ENCODE measurements around the gene SRGAP3.

Gene SRGAP3

DNA sequence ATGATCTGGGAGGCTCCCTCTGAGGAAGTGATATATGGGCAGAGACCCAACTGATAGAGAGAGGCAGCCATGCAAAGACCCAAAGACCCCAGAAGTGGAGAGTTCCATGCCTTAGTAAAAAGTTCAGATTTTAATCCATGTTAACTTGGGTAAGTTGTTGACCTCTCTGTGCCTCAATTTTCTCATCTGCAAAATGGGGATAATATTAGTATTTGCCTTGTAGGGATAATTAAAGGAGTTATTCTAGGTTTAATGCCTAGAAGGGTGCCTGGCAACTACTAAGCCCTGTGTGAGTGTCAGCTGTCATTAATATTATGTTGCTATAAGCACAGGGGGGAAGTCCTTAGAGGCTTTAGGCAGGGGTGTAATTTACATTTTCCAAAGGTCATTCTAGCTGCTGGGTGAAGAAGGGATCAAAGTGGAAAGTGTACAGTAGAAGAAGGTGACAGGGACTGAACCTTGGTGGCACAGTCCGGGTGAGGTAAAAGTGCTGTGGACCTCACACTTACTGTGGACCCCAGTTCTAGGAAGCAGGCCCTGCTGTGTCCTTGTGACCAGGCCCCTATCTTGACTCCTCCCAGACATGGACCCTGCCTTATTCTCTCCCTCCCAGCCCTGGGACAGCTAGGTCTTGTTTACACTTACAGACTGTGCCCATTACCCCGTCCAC lies 283.2 kb downstream of the SRGAP3 start:
- ChIA-PET CTCF (interaction anchor here (0.9 to 14.0 kb wide), 2 partner anchors 11 to 335 kb away, joined by 3 to 197 read pairs; no protein-coding TSS in a partner anchor), POLR2A (no interaction called here)
- H3K36me3 ChIP-seq (ENCODE audit: control insufficient read depth in 4 of 4, insufficient read depth in 4 of 4, low read length in 3 of 4) = no peaks in the 10 kb centered on the region
- no peak overlapping the region for H3K27ac ChIP-seq (ENCODE audit: insufficient read depth in 1 of 2, low read depth in 1 of 2, low read length in 2 of 2, poor library complexity in 1 of 2, severe bottlenecking in 2 of 2)
- no peak for DNase-seq
- peaks cover 9 to 22% (median 16%) of the 10 kb centered on the region in 4 experiments for H3K4me1 ChIP-seq (ENCODE audit: control extremely low read depth in 1 of 4, control insufficient read depth in 4 of 4, insufficient read depth in 4 of 4, low read length in 3 of 4)
- 94% methylated on average over 2 of the region's 2 CpGs for WGBS (ENCODE audit: insufficient coverage)
- H3K27me3 ChIP-seq (replicated peaks in 2 of 5; ENCODE audit: control insufficient read depth in 4 of 5, insufficient read depth in 5 of 5, low read length in 4 of 5) = peaks cover 0 to 7% (median 3%) of the 10 kb centered on the region in 5 experiments
- no peaks in the 10 kb centered on the region for H3K9me3 ChIP-seq (ENCODE audit: control extremely low read depth in 1 of 5, control insufficient read depth in 4 of 5, insufficient read depth in 2 of 5, low read depth in 1 of 5, low read length in 4 of 5)
- no peak overlapping the region for H3K4me3 ChIP-seq (ENCODE audit: control insufficient read depth in 1 of 7, extremely low read depth in 1 of 7, insufficient read depth in 4 of 7, low read depth in 2 of 7, low read length in 6 of 7)

DNA sequence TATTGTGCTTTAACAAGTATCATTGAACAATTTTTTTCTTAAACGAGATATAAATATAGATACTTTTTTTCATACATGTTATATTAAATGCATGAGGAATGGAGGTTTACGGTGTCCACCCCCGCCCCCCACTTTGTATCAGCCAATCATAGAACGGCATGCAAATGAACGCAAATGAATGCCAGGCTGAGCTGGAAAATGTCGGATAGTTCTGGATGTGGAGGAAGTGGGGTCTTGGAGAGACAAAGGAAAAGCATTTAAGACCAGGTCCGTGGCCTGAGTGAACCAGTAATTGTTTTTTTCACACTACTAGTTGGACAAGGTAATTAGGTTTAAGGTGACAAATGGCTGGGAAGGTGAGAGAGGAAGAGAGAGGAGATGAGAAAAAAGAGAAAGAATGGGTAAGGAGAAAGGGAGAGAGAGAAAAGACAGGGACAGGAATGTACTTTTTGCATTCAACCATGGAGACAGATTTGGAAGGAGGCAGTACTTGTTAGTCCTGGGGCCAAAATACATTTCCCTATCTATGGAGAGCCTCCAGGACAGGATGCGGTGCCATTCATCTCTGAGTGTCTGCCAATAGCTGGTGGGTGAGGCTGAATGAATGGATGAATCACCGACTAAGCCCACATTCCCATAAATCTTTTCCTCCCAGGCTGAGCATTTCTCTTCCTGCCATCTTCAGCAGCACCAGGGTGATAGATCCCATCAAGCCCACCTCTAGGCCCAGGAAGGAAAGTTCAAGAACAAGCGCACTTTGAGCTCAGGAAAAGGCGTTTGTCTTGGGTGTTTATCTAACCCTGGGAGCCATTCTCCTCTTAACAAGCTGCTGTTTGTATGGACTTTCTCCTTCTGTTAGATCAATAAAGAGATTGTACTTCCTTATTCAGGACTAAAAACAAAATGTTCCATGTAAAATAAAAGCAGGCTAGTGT lies 284.7 kb downstream of the SRGAP3 start:
- no peak for DNase-seq

DNA sequence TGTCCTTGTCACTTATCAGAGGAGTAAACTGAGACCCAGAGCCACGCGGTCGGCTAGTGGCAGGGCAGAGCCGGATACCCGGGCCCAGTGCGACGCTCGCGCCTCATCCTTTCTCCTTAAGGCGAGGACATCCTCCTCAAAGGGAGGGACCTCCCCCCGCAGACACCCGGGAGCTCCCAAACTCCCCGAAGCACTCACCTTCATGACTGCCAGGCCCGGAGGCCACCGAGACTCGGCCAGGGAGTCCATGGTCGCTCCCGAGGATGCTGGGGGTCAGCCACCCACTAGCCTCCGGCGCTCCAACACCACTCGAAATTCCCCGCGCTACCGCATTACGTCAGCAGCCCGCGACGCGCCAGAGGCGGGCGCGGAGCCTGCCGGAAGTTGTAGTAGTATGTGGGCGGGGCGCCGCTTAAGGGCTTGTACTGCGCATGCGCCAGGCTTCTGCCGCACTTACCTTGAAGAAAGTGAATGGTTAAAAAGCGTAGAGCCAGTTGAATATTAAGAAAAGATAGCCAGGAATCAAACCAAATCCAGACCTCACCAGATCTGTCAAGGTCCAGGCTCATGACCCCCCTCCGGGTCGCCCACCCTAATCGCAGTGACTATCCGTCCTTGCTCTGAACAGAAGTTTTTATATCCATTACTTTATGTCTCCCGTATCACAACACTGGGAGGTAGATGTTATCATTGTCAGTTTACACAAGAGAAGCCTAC lies 286.2 kb downstream of the SRGAP3 start, which contains the start of gene RAD18:
RAD18 (minus strand) TSS at position 336 of the 717 bp plus-strand sequence; CDS start at position 249, 87 bp downstream.
- DNase-seq = peak; percentile 90 to 94 (median 92)
- Histone ChIP-seq H3K4me1 (ENCODE audit: control extremely low read depth in 1 of 4, control insufficient read depth in 4 of 4, insufficient read depth in 4 of 4, low read length in 3 of 4) (peaks cover 11 to 40% (median 24%) of the 10 kb centered on the region in 4 experiments), H3K9me3 (ENCODE audit: control extremely low read depth in 1 of 5, control insufficient read depth in 4 of 5, insufficient read depth in 2 of 5, low read depth in 1 of 5, low read length in 4 of 5) (no peaks in the 10 kb centered on the region), H3K4me3 (ENCODE audit: control insufficient read depth in 1 of 7, extremely low read depth in 1 of 7, insufficient read depth in 4 of 7, low read depth in 2 of 7, low read length in 6 of 7) (peak within 1 kb of the TSS; percentile 82 to 97 (median 91)), H3K36me3 (ENCODE audit: control insufficient read depth in 4 of 4, insufficient read depth in 4 of 4, low read length in 3 of 4) (peaks cover 0 to 7% (median 0%) of the 10 kb centered on the region in 4 experiments), H3K27me3 (replicated peaks in 2 of 5; ENCODE audit: control insufficient read depth in 4 of 5, insufficient read depth in 5 of 5, low read length in 4 of 5) (peaks cover 0 to 1% (median 0%) of the 10 kb centered on the region in 5 experiments), H3K27ac (ENCODE audit: insufficient read depth in 1 of 2, low read depth in 1 of 2, low read length in 2 of 2, poor library complexity in 1 of 2, severe bottlenecking in 2 of 2) (peak within 1 kb of the TSS; percentile 76 to 88)
- POLR2A ChIA-PET = no interaction called here
- WGBS (ENCODE audit: insufficient coverage) = under 1% methylated on average over 33 of the region's 45 CpGs
- CTCF ChIA-PET = no interaction called here

More for the DNA sequence above, 284.7 kb downstream of the SRGAP3 start:
- ChIA-PET CTCF (interaction anchor here (14.0 kb wide), 1 partner anchor 336 kb away, joined by 197 read pairs; no protein-coding TSS in a partner anchor), POLR2A (no interaction called here)
- Histone ChIP-seq H3K4me1 (ENCODE audit: control extremely low read depth in 1 of 4, control insufficient read depth in 4 of 4, insufficient read depth in 4 of 4, low read length in 3 of 4) (peaks cover 11 to 32% (median 19%) of the 10 kb centered on the region in 4 experiments), H3K9me3 (ENCODE audit: control extremely low read depth in 1 of 5, control insufficient read depth in 4 of 5, insufficient read depth in 2 of 5, low read depth in 1 of 5, low read length in 4 of 5) (no peaks in the 10 kb centered on the region), H3K4me3 (ENCODE audit: control insufficient read depth in 1 of 7, extremely low read depth in 1 of 7, insufficient read depth in 4 of 7, low read depth in 2 of 7, low read length in 6 of 7) (no peak overlapping the region), H3K27ac (ENCODE audit: insufficient read depth in 1 of 2, low read depth in 1 of 2, low read length in 2 of 2, poor library complexity in 1 of 2, severe bottlenecking in 2 of 2) (no peak overlapping the region), H3K27me3 (replicated peaks in 2 of 5; ENCODE audit: control insufficient read depth in 4 of 5, insufficient read depth in 5 of 5, low read length in 4 of 5) (peaks cover 0 to 7% (median 3%) of the 10 kb centered on the region in 5 experiments), H3K36me3 (ENCODE audit: control insufficient read depth in 4 of 4, insufficient read depth in 4 of 4, low read length in 3 of 4) (peaks cover 0 to 2% (median 0%) of the 10 kb centered on the region in 4 experiments)
- WGBS (ENCODE audit: insufficient coverage) = 94% methylated on average over 6 of the region's 11 CpGs

DNA sequence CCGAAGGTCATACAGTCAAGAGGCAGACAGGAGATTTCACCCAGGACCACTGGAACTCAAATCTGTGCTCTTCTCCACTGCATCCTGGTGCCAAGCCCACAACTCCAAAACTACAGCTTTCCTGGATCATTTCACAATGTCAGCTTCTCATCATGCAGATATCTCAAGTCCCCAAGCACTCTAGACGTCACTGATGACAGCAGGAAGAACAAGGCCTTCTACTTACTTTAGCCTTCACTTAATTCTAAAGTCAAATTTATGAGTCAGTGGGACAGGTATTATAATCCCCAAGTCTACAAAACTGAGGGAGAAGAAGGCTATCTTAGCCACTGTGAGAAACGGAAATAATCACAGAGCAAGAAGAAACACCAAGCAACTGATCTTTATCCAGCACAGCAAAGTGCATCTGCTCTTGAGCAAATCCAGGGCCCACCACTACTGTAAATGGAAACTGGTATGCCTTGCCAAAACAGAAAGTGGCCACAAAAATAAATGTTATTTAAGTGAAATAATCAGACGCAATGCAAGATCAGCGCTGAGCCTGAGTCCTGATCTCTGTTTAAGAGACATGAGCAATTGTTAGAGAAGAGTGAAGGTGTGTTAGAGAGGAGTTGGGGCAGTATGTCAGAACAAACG lies 287.1 kb downstream of the SRGAP3 start:
- H3K4me3 ChIP-seq (ENCODE audit: control insufficient read depth in 1 of 7, extremely low read depth in 1 of 7, insufficient read depth in 4 of 7, low read depth in 2 of 7, low read length in 6 of 7) = peak overlapping the region in 6 of 7 experiments; percentile 82 to 97 (median 91)
- peaks cover 0 to 16% (median 4%) of the 10 kb centered on the region in 4 experiments for H3K36me3 ChIP-seq (ENCODE audit: control insufficient read depth in 4 of 4, insufficient read depth in 4 of 4, low read length in 3 of 4)
- ChIA-PET CTCF (no interaction called here), POLR2A (no interaction called here)
- no peaks in the 10 kb centered on the region for H3K27me3 ChIP-seq (replicated peaks in 2 of 5; ENCODE audit: control insufficient read depth in 4 of 5, insufficient read depth in 5 of 5, low read length in 4 of 5)
- peak overlapping the region; percentile 76 to 88 for H3K27ac ChIP-seq (ENCODE audit: insufficient read depth in 1 of 2, low read depth in 1 of 2, low read length in 2 of 2, poor library complexity in 1 of 2, severe bottlenecking in 2 of 2)
- DNase-seq = no peak
- H3K9me3 ChIP-seq (ENCODE audit: control extremely low read depth in 1 of 5, control insufficient read depth in 4 of 5, insufficient read depth in 2 of 5, low read depth in 1 of 5, low read length in 4 of 5) = no peaks in the 10 kb centered on the region
- WGBS (ENCODE audit: insufficient coverage) = 42% methylated on average over 5 of the region's 6 CpGs
- peaks cover 11 to 40% (median 24%) of the 10 kb centered on the region in 4 experiments for H3K4me1 ChIP-seq (ENCODE audit: control extremely low read depth in 1 of 4, control insufficient read depth in 4 of 4, insufficient read depth in 4 of 4, low read length in 3 of 4)

DNA sequence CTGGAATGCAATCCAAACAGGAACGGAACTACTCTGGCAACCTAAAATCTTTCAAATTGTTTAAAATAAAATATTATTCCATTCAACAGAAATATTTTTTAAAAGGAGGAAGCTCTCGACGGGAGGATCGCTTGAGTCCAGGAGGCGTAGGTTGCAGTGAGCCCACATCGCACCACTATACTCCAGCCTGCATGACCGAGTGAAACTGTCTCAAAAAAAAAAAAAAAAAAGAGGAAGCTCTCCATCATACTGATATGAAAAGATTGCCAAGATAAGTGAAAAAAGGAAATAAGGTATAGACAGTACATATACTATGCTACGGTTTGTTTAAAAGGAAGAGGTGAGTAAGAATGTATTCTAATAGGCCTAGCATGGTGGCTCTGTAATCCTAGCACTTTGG lies 289.8 kb downstream of the SRGAP3 start:
- CTCF ChIA-PET = interaction anchor here (0.7 to 0.9 kb wide), 3 partner anchors 12 to 191 kb away, joined by 3 to 4 read pairs (median 4); no protein-coding TSS in a partner anchor
- POLR2A ChIA-PET = interaction anchor here (0.6 kb wide), 1 partner anchor 47 kb away, joined by 3 read pairs; no protein-coding TSS in a partner anchor

More for the DNA sequence above, 289.8 kb downstream of the SRGAP3 start:
- peak overlapping the region in 4 of 7 experiments; percentile 28 to 50 (median 48) for H3K4me3 ChIP-seq (ENCODE audit: control insufficient read depth in 1 of 7, extremely low read depth in 1 of 7, insufficient read depth in 4 of 7, low read depth in 2 of 7, low read length in 6 of 7)
- peak; percentile 47 to 91 (median 87) for DNase-seq
- peaks cover 2 to 24% (median 5%) of the 10 kb centered on the region in 4 experiments for H3K36me3 ChIP-seq (ENCODE audit: control insufficient read depth in 4 of 4, insufficient read depth in 4 of 4, low read length in 3 of 4)
- peaks cover 11 to 48% (median 24%) of the 10 kb centered on the region in 4 experiments for H3K4me1 ChIP-seq (ENCODE audit: control extremely low read depth in 1 of 4, control insufficient read depth in 4 of 4, insufficient read depth in 4 of 4, low read length in 3 of 4)
- WGBS (ENCODE audit: insufficient coverage) = 0% methylated on average over 1 of the region's 8 CpGs
- no peak overlapping the region for H3K27ac ChIP-seq (ENCODE audit: insufficient read depth in 1 of 2, low read depth in 1 of 2, low read length in 2 of 2, poor library complexity in 1 of 2, severe bottlenecking in 2 of 2)
- H3K27me3 ChIP-seq (replicated peaks in 2 of 5; ENCODE audit: control insufficient read depth in 4 of 5, insufficient read depth in 5 of 5, low read length in 4 of 5) = no peaks in the 10 kb centered on the region
- no peaks in the 10 kb centered on the region for H3K9me3 ChIP-seq (ENCODE audit: control extremely low read depth in 1 of 5, control insufficient read depth in 4 of 5, insufficient read depth in 2 of 5, low read depth in 1 of 5, low read length in 4 of 5)

Data from common myeloid progenitor, CD34-positive (primary cell).